Keratinocyte (primary cell): Measurements from ENCODE around the gene MUC21. TPM values are rescaled to one million over a fixed set of nuclear protein-coding genes. Genes with fewer than 3 reads are reported as not detected.
"Not testable (repeated sequence)": the region's sequence is repeated elsewhere in the genome, so short reads cannot be mapped to it uniquely, and the experiment has no call there.

Source experiments
- DNase-seq: peaks from one replicate; pipeline ENCODE4 v3.0.0-alpha.2; 2011; ENCODE audit warnings: low read depth, missing footprints, low spot score
- FAIRE-seq: peaks from 2 replicates; lab custom pipeline; 2011; peaks lifted over from hg19 to GRCh38; lab: Jason Lieb, UNC
- H2AFZ ChIP-seq: 2 replicates; pipeline ENCODE4 v1.6.0; 2012; ENCODE audit warnings: low read length, control low read depth, inconsistent platforms; ENCODE audit not compliant: control insufficient read depth
- H3K27ac ChIP-seq: 2 replicates; pipeline ENCODE4 v1.5.1; 2011; ENCODE audit warnings: low read length; ENCODE audit not compliant: control insufficient read depth, insufficient read depth
- H3K27me3 ChIP-seq: 3 replicates; pipeline ENCODE4 v1.6.0; 2011; ENCODE audit warnings: low read length; ENCODE audit not compliant: control insufficient read depth, insufficient read depth; ENCODE audit errors: extremely low read depth
- H3K36me3 ChIP-seq, 2 experiments: 2 replicates in 1 of 2; 3 replicates in 1 of 2; pipeline ENCODE4 v1.5.1; 2011; ENCODE audit warnings: low read length in 2 of 2, mild to moderate bottlenecking in 1 of 2; ENCODE audit not compliant: control insufficient read depth in 2 of 2, insufficient read depth in 2 of 2; ENCODE audit errors: extremely low read depth in 1 of 2
- H3K4me1 ChIP-seq: 3 replicates; pipeline ENCODE4 v1.5.1; 2011; ENCODE audit warnings: low read length; ENCODE audit not compliant: control insufficient read depth, insufficient read depth; ENCODE audit errors: extremely low read depth
- H3K4me2 ChIP-seq: 3 replicates; pipeline ENCODE4 v1.6.0; 2011; ENCODE audit warnings: low read depth, low read length; ENCODE audit not compliant: control insufficient read depth, insufficient read depth; ENCODE audit errors: extremely low read depth
- H3K4me3 ChIP-seq, 3 experiments: fragments of 200-600 bp in 1 of 3; sonication (generic) in 1 of 3; 2 replicates in 2 of 3; 3 replicates in 1 of 3; pipeline ENCODE4 v1.5.1; 2011 to 2016; ENCODE audit warnings: low read length in 3 of 3, mild to moderate bottlenecking in 3 of 3, control low read depth in 2 of 3, inconsistent platforms in 1 of 3, low read depth in 1 of 3, mixed read lengths in 1 of 3, mixed run types in 1 of 3, moderate library complexity in 1 of 3; ENCODE audit not compliant: control insufficient read depth in 2 of 3, insufficient read depth in 2 of 3; ENCODE audit errors: extremely low read depth in 1 of 3
- H3K79me2 ChIP-seq: 2 replicates; pipeline ENCODE4 v1.6.0; 2012; ENCODE audit warnings: low read length; ENCODE audit not compliant: control insufficient read depth, insufficient read depth
- H3K9ac ChIP-seq: 3 replicates; pipeline ENCODE4 v1.6.0; 2011; ENCODE audit warnings: low read length; ENCODE audit not compliant: control insufficient read depth, insufficient read depth; ENCODE audit errors: extremely low read depth
- H3K9me1 ChIP-seq: 3 replicates; pipeline ENCODE4 v1.6.0; 2011; ENCODE audit warnings: low read length; ENCODE audit not compliant: control insufficient read depth, insufficient read depth; ENCODE audit errors: extremely low read depth
- H3K9me3 ChIP-seq: 2 replicates; pipeline ENCODE4 v1.5.1; 2012; ENCODE audit warnings: low read depth, low read length; ENCODE audit not compliant: control insufficient read depth
- H4K20me1 ChIP-seq: 3 replicates; pipeline ENCODE4 v1.6.0; 2011; ENCODE audit warnings: low read length; ENCODE audit not compliant: control insufficient read depth, insufficient read depth; ENCODE audit errors: extremely low read depth
- CTCF ChIP-seq, 3 experiments: IDR thresholded peaks in 1 of 3; conservative IDR thresholded peaks in 1 of 3; optimal IDR thresholded peaks in 1 of 3; 2 replicates in 2 of 3; 3 replicates in 1 of 3; pipeline versions ENCODE3 to v1.5.1; 2011; ENCODE audit warnings: low read length in 3 of 3, mild to moderate bottlenecking in 3 of 3, moderate library complexity in 2 of 3, control low read depth in 1 of 3, inconsistent platforms in 1 of 3; ENCODE audit not compliant: insufficient read depth in 2 of 3; ENCODE audit errors: extremely low read depth in 1 of 3
- EZH2 ChIP-seq: IDR thresholded peaks from one replicate; pipeline ENCODE4 v1.6.1; 2012; ENCODE audit warnings: inconsistent platforms, mild to moderate bottlenecking, low read length, moderate library complexity
- dilution Hi-C: fragments of 300-500 bp; cut with MboI; formaldehyde crosslinking; loops from one replicate; pipeline ENCODE4 v1.7.0; 2020; ENCODE audit warnings: low sequenced_read_pairs; ENCODE audit not compliant: extremely low pct_ligation_motif_present
- polyA plus RNA-seq, 5 experiments: library from polyadenylated mRNA; depleted of rRNA in 3 of 5; stranded (reverse) in 3 of 5; stranded (forward) in 1 of 5; unstranded in 1 of 5; fragments of >200 nt; gene quantifications; 1 replicate in 1 of 5; 2 replicates in 3 of 5; 3 replicates in 1 of 5; pipeline versions ENCODE4 v1.2.1 to v1.2.3, GENCODE V29; 2011 to 2012; ENCODE audit warnings: missing spikeins in 2 of 5, low read depth in 1 of 5, low replicate concordance in 1 of 5

MUC21 gene
- polyA plus RNA-seq, 1 donor (not counting 4 experiments of a cell fraction or from before 2014, with no cell fraction given), result not detected

GRCh38 chr6:30997301-30997700, 13.8 kb downstream of the MUC21 start:
- Histone ChIP-seq H3K27ac (no peak overlapping the region), H3K27me3 (no peaks in the 10 kb centered on the region), H3K79me2 (no peaks in the 10 kb centered on the region), H3K36me3 (no peaks in the 10 kb centered on the region), H3K4me1 (no peaks in the 10 kb centered on the region), H2AFZ (no peak overlapping the region), H3K4me3 (no peak overlapping the region), H3K4me2 (no peak overlapping the region), H3K9me3 (no peaks in the 10 kb centered on the region), H4K20me1 (no peaks in the 10 kb centered on the region), H3K9me1 (no peaks in the 10 kb centered on the region), H3K9ac (no peak overlapping the region)
- FAIRE-seq (no peak), DNase-seq (no peak)
- dilution Hi-C loops, result no loop called here
- TF ChIP-seq EZH2 (no peak), CTCF (optimal IDR thresholded peaks at IDR 0.05 in 1 of 3, IDR thresholded peaks at IDR 0.05 in 1 of 3, conservative IDR thresholded peaks at IDR 0.05 in 1 of 3; ENCODE audit: extremely low read depth in 1 of 3, insufficient read depth in 2 of 3, low read length in 3 of 3) (no peak)

GRCh38 chr6:30998785-30999184, 15.3 kb downstream of the MUC21 start:
- Histone ChIP-seq H3K4me1 (no peaks in the 10 kb centered on the region), H3K79me2 (no peaks in the 10 kb centered on the region), H3K27me3 (no peaks in the 10 kb centered on the region), H3K36me3 (no peaks in the 10 kb centered on the region), H3K27ac (no peak overlapping the region), H2AFZ (no peak overlapping the region), H3K4me3 (no peak overlapping the region), H3K9me3 (no peaks in the 10 kb centered on the region), H4K20me1 (no peaks in the 10 kb centered on the region), H3K4me2 (no peak overlapping the region), H3K9me1 (no peaks in the 10 kb centered on the region), H3K9ac (no peak overlapping the region)
- TF ChIP-seq CTCF (optimal IDR thresholded peaks at IDR 0.05 in 1 of 3, IDR thresholded peaks at IDR 0.05 in 1 of 3, conservative IDR thresholded peaks at IDR 0.05 in 1 of 3; ENCODE audit: extremely low read depth in 1 of 3, insufficient read depth in 2 of 3, low read length in 3 of 3), result no peak
- no peak for TF ChIP-seq EZH2
- no peak for DNase-seq
- dilution Hi-C loops, result no loop called here
- FAIRE-seq, result no peak

GRCh38 chr6:31000067-31000860, 16.7 kb downstream of the MUC21 start:
- dilution Hi-C loops, DNase-seq: not testable (repeated sequence)

More at GRCh38 chr6:31000067-31000860, 16.7 kb downstream of the MUC21 start:
- H3K4me2 ChIP-seq, H3K9me3 ChIP-seq, H3K27me3 ChIP-seq, H3K4me3 ChIP-seq, H3K27ac ChIP-seq, H3K79me2 ChIP-seq, H3K9ac ChIP-seq, H3K9me1 ChIP-seq, FAIRE-seq, H3K36me3 ChIP-seq, H2AFZ ChIP-seq, H4K20me1 ChIP-seq, H3K4me1 ChIP-seq: not testable (repeated sequence)
